B cell (primary cell): ENCODE measurements around the gene HCN4. TPM values are rescaled to one million over a fixed set of nuclear protein-coding genes. Genes with fewer than 3 reads are reported as not detected.
"Not testable (repeated sequence)": the region's sequence is repeated elsewhere in the genome, so short reads cannot be mapped to it uniquely, and the experiment has no call there.

Experiments used
- ATAC-seq: fragments of 200-7000 bp; cut with Tn5 transposase; one replicate; pipeline ENCODE4 v1.10.0; 2021; ENCODE audit warnings: low read depth, mild to moderate bottlenecking, moderate number of reproducible peaks, moderate library complexity
- CTCF ChIA-PET: fragments of 350-600 bp; sonication (Branson Sonifier 250); formaldehyde crosslinking; loops from one replicate; lab custom pipeline; 2021; ENCODE audit warnings: antibody characterized with exemption, inconsistent platforms; lab: Charles Lee
- POLR2A ChIA-PET: fragments of 350-600 bp; sonication (Branson Sonifier 250); formaldehyde crosslinking; loops from one replicate; lab custom pipeline; 2021; ENCODE audit warnings: antibody characterized with exemption; lab: Charles Lee
- DNase-seq: peaks from one replicate; pipeline ENCODE4 v3.0.0; 2013
- H2AFZ ChIP-seq: 2 replicates; pipeline ENCODE4 v1.6.1; 2012; ENCODE audit warnings: mild to moderate bottlenecking, low read depth, low read length; ENCODE audit not compliant: insufficient read depth, poor library complexity, severe bottlenecking
- H3K27ac ChIP-seq, 2 donors: 1 replicate in 1 of 2; 2 replicates in 1 of 2; pipeline ENCODE4 v1.5.1; 2012 to 2013; ENCODE audit warnings: low read length in 2 of 2, mild to moderate bottlenecking in 2 of 2, moderate library complexity in 1 of 2
- H3K27me3 ChIP-seq, 4 experiments: fragments of 200-600 bp in 1 of 4; sonication (generic) in 1 of 4; replicated peaks in 1 of 4; 1 replicate in 2 of 4; 2 replicates in 2 of 4; pipeline versions ENCODE4 v1.6.1 to v1.7.0; 2013 to 2016; ENCODE audit warnings: low read length in 3 of 4, mild to moderate bottlenecking in 2 of 4, mixed read lengths in 1 of 4, moderate library complexity in 1 of 4; ENCODE audit not compliant: insufficient read depth in 4 of 4, control insufficient read depth in 3 of 4; ENCODE audit errors: control extremely low read depth in 1 of 4
- H3K36me3 ChIP-seq, 2 experiments: replicated peaks in 1 of 2; 1 replicate in 1 of 2; 2 replicates in 1 of 2; pipeline versions ENCODE4 v1.6.1 to v1.7.1; 2013; ENCODE audit warnings: low read length in 1 of 2; ENCODE audit not compliant: insufficient read depth in 2 of 2, control insufficient read depth in 1 of 2; ENCODE audit errors: control extremely low read depth in 1 of 2, extremely low read depth in 1 of 2
- H3K4me1 ChIP-seq, 2 donors: fragments of 200-600 bp in 1 of 2; sonication (generic) in 1 of 2; 1 replicate in 1 of 2; 2 replicates in 1 of 2; pipeline versions ENCODE4 v1.5.1 to v1.6.1; 2013 to 2017; ENCODE audit warnings: low read length in 2 of 2; ENCODE audit not compliant: control insufficient read depth in 2 of 2, insufficient read depth in 2 of 2
- H3K4me2 ChIP-seq: replicated peaks from 2 replicates; pipeline ENCODE3; 2012; ENCODE audit warnings: mild to moderate bottlenecking, low read depth, low read length; ENCODE audit not compliant: poor library complexity, severe bottlenecking
- H3K4me3 ChIP-seq, 5 experiments: fragments of 200-600 bp in 1 of 5; sonication (generic) in 1 of 5; 1 replicate in 3 of 5; 2 replicates in 2 of 5; pipeline versions ENCODE4 v1.5.1 to v1.7.0; 2011 to 2016; ENCODE audit warnings: low read length in 4 of 5, mild to moderate bottlenecking in 4 of 5, low read depth in 2 of 5, control low read depth in 1 of 5, moderate library complexity in 1 of 5; ENCODE audit not compliant: insufficient read depth in 1 of 5; ENCODE audit errors: control extremely low read depth in 1 of 5, extremely low read depth in 1 of 5
- H3K79me2 ChIP-seq: fragments of 200-600 bp; sonication (generic); one replicate; pipeline ENCODE4 v1.6.0; 2016; ENCODE audit warnings: low read length; ENCODE audit not compliant: control insufficient read depth, insufficient read depth
- H3K9ac ChIP-seq: fragments of 200-600 bp; sonication (generic); 2 replicates; pipeline ENCODE4 v1.6.1; 2017; ENCODE audit warnings: mild to moderate bottlenecking, low read length, moderate library complexity
- H3K9me3 ChIP-seq, 3 donors: one replicate each; pipeline versions ENCODE4 v1.6.1 to v1.7.1; 2013; ENCODE audit warnings: low read length in 2 of 3; ENCODE audit not compliant: control insufficient read depth in 2 of 3, insufficient read depth in 1 of 3; ENCODE audit errors: control extremely low read depth in 1 of 3
- H4K20me1 ChIP-seq: 2 replicates; pipeline ENCODE4 v1.6.0; 2012; ENCODE audit warnings: mild to moderate bottlenecking, low read length; ENCODE audit not compliant: insufficient read depth, control insufficient read depth, poor library complexity, severe bottlenecking
- H3K27ac Mint-ChIP-seq: one replicate; pipeline ENCODE4 v1.8.0; 2021; ENCODE audit warnings: mixed read lengths
- H3K27me3 Mint-ChIP-seq: one replicate; pipeline ENCODE4 v1.8.0; 2021; ENCODE audit warnings: mixed read lengths
- H3K4me1 Mint-ChIP-seq: one replicate; pipeline ENCODE4 v1.8.0; 2021; ENCODE audit warnings: mixed read lengths
- H3K4me3 Mint-ChIP-seq: one replicate; pipeline ENCODE4 v1.8.0; 2021; ENCODE audit warnings: mixed read lengths
- H3K9me3 Mint-ChIP-seq: one replicate; pipeline ENCODE4 v1.8.0; 2022; ENCODE audit warnings: mixed read lengths; ENCODE audit not compliant: insufficient read depth
- EZH2 ChIP-seq: IDR thresholded peaks from 2 replicates; pipeline ENCODE4 v1.6.1; 2012; ENCODE audit warnings: borderline replicate concordance, low read depth, mild to moderate bottlenecking, moderate library complexity, low read length; ENCODE audit not compliant: insufficient read depth, poor library complexity, severe bottlenecking
- WGBS: methylation state at CpG from one replicate; pipeline ENCODE4 v1.1.5; 2013; ENCODE audit warnings: missing lambda C conversion rate; ENCODE audit not compliant: insufficient coverage; 5-methylcytosine and 5-hydroxymethylcytosine counted together
- intact Hi-C: fragments of 100-400 bp; cut with micrococcal nuclease; formaldehyde crosslinking; loops from one replicate; pipeline ENCODE4 v1.10.0; 2022
- polyA plus RNA-seq: library from polyadenylated mRNA; depleted of rRNA; stranded (reverse); fragments of >200 nt; gene quantifications from 2 replicates; pipeline ENCODE4 v1.2.3, GENCODE V29; 2012
- total RNA-seq, 2 donors: library from RNA; stranded (reverse); fragments of 120-200 nt in 1 of 2; gene quantifications; 1 replicate in 1 of 2; 2 replicates in 1 of 2; pipeline versions ENCODE4 v1.2.3 to v1.2.4, GENCODE V29; 2013 to 2022
- TF ChIP-seq, protein P1 (sequence below): fragments of 200-600 bp; IDR thresholded peaks from one replicate; pipeline ENCODE4 v1.8.0; 2022; ENCODE audit warnings: antibody characterized with exemption, mild to moderate bottlenecking

HCN4 gene
- total and polyA plus RNA-seq, 2 donors (not counting 1 experiment from before 2014, with no cell fraction given) = not detected

DNA sequence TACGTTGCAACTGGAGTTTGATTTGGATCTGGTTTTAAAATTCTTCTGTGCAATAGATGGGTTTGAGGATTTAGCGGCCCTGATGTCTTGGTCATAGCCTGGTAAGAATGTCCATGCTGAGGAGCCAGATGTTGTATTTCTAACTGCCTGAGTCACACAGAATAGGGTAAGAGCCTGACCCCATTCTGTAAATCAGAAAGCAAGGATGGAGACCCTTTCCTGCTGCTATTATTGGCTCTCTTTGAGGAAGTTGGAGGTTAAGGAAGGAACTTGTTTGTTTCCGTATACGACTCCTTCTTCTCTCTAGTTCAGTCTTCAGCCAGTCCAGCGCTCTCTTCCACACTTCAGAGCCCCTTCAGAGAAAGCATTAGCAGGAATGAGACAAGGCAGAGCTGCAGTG is 65.1 kb downstream of the HCN4 start:
- Histone ChIP-seq H3K4me1 (no peaks in the 10 kb centered on the region), H3K36me3 (no peaks in the 10 kb centered on the region), H3K9ac (no peak overlapping the region), H4K20me1 (no peaks in the 10 kb centered on the region), H3K9me3 (no peaks in the 10 kb centered on the region), H3K4me3 (no peak overlapping the region), H3K79me2 (no peaks in the 10 kb centered on the region), H3K27me3 (no peaks in the 10 kb centered on the region), H3K27ac (no peak overlapping the region), H2AFZ (no peak overlapping the region), H3K4me2 (no peak overlapping the region)
- H3K27ac Mint-ChIP-seq = no peak overlapping the region
- no peaks in the 10 kb centered on the region for H3K9me3 Mint-ChIP-seq
- intact Hi-C loops = no loop called here
- H3K4me3 Mint-ChIP-seq = no peak overlapping the region
- ATAC-seq (no peak), DNase-seq (no peak)
- peaks cover 5% of the 10 kb centered on the region for H3K4me1 Mint-ChIP-seq
- H3K27me3 Mint-ChIP-seq = no peaks in the 10 kb centered on the region
- POLR2A ChIA-PET = no interaction called here
- CTCF ChIA-PET = no interaction called here
- WGBS = 50% methylated on average over 1 of the region's 5 CpGs
- TF ChIP-seq, protein P1, sequence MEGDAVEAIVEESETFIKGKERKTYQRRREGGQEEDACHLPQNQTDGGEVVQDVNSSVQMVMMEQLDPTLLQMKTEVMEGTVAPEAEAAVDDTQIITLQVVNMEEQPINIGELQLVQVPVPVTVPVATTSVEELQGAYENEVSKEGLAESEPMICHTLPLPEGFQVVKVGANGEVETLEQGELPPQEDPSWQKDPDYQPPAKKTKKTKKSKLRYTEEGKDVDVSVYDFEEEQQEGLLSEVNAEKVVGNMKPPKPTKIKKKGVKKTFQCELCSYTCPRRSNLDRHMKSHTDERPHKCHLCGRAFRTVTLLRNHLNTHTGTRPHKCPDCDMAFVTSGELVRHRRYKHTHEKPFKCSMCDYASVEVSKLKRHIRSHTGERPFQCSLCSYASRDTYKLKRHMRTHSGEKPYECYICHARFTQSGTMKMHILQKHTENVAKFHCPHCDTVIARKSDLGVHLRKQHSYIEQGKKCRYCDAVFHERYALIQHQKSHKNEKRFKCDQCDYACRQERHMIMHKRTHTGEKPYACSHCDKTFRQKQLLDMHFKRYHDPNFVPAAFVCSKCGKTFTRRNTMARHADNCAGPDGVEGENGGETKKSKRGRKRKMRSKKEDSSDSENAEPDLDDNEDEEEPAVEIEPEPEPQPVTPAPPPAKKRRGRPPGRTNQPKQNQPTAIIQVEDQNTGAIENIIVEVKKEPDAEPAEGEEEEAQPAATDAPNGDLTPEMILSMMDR = no peak
- no peak for TF ChIP-seq EZH2

DNA sequence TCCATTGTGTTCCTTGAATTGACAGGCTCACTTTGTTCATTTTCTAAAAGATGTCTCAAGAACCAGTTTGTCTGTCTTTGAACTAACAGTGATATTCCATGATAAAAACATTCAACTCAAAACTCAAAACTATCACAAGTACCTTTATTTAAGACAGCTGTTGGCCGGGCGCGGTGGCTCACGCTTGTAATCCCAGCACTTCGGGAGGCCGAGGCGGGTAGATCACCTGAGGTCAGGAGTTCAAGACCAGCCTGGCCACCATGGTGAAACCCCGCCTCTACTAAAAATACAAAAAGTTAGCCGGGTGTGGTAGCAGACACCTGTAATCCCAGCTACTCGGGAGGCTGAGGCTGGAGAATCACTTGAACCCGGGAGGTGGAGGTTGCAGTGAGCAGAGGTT is 68.5 kb downstream of the HCN4 start:
- not testable (repeated sequence) for H3K27me3 Mint-ChIP-seq, H3K79me2 ChIP-seq

More for the DNA sequence above, 68.5 kb downstream of the HCN4 start:
- ATAC-seq, intact Hi-C loops, H3K4me3 Mint-ChIP-seq, H3K9me3 Mint-ChIP-seq, H3K9ac ChIP-seq, H3K4me1 ChIP-seq, H2AFZ ChIP-seq, POLR2A ChIA-PET, H3K4me2 ChIP-seq, H3K4me3 ChIP-seq, H3K36me3 ChIP-seq, H3K27me3 ChIP-seq, H3K27ac Mint-ChIP-seq, H4K20me1 ChIP-seq, H3K9me3 ChIP-seq, H3K4me1 Mint-ChIP-seq, H3K27ac ChIP-seq, DNase-seq, CTCF ChIA-PET: not testable (repeated sequence)
- 100% methylated on average over 7 of the region's 11 CpGs for WGBS
